NT2/D1 (cell line): ENCODE measurements around the gene SMAD6.

ENCODE experiments used
- YY1 ChIP-seq: IDR thresholded peaks from 2 replicates; pipeline ENCODE4 v1.6.1; 2011; ENCODE audit not compliant: insufficient read length, insufficient read depth
- ZNF274 ChIP-seq: IDR thresholded peaks from 2 replicates; pipeline ENCODE4 v1.6.1; 2011; ENCODE audit warnings: mild to moderate bottlenecking, low read depth, low read length

- TF ChIP-seq ZNF274 (no peak), YY1 (no peak)
Observed at GRCh38 chr15:66706225-66706732, 4.2 kb downstream of the SMAD6 start.
